ENCODE measurements around the gene GPR39.
"Not testable (repeated sequence)": the region's sequence is repeated elsewhere in the genome, so short reads cannot be mapped to it uniquely, and the experiment has no call there.

Gene GPR39

GRCh38 chr2:132391378-132391777, 25.2 kb upstream of the GPR39 start:
- H3K4me2 ChIP-seq (ENCODE audit: low read depth, low read length, poor library complexity, severe bottlenecking), result no peak overlapping the region
- H3K27ac ChIP-seq (ENCODE audit: low read depth, low read length), result no peak overlapping the region
- no peaks in the 10 kb centered on the region for H3F3A ChIP-seq (ENCODE audit: insufficient read depth)
- H3K9me3 ChIP-seq (ENCODE audit: insufficient read depth, low read length), result no peaks in the 10 kb centered on the region
- H3K27me3 ChIP-seq (ENCODE audit: low read length), result no peaks in the 10 kb centered on the region; the same call in 1 of the 2 replicates
- H3K79me2 ChIP-seq (ENCODE audit: insufficient read depth, low read length), result no peaks in the 10 kb centered on the region
- no peak overlapping the region for H3K9ac ChIP-seq (ENCODE audit: low read length)
- H4K20me1 ChIP-seq (ENCODE audit: low read depth, low read length), result no peaks in the 10 kb centered on the region
- H3K9me2 ChIP-seq (replicated peaks; ENCODE audit: insufficient read depth, low read length), result no peaks in the 10 kb centered on the region
- H3K36me3 ChIP-seq (ENCODE audit: low read length), result no peaks in the 10 kb centered on the region
- TF ChIP-seq CTCF (IDR thresholded peaks at IDR 0.05; ENCODE audit: insufficient read depth, low read length, poor library complexity, severe bottlenecking) (no peak), EZH2phosphoT487 (conservative IDR thresholded peaks at IDR 0.05; ENCODE audit: low read length) (no peak)
- no peak overlapping the region for H3K4me3 ChIP-seq (ENCODE audit: insufficient read depth, low read length, poor library complexity, severe bottlenecking)
- no peak overlapping the region for H2AFZ ChIP-seq (ENCODE audit: low read depth, low read length, severe bottlenecking)

- no peak overlapping the region for H3K27ac ChIP-seq (ENCODE audit: low read depth, low read length)
Observed at GRCh38 chr2:132392221-132392620, 24.4 kb upstream of the GPR39 start.

GRCh38 chr2:132392879-132393278, 23.7 kb upstream of the GPR39 start:
- Histone ChIP-seq H3K9me2 (replicated peaks; ENCODE audit: insufficient read depth, low read length) (no peaks in the 10 kb centered on the region), H4K20me1 (ENCODE audit: low read depth, low read length) (no peaks in the 10 kb centered on the region), H3K9me3 (ENCODE audit: insufficient read depth, low read length) (no peaks in the 10 kb centered on the region), H3K79me2 (ENCODE audit: insufficient read depth, low read length) (no peaks in the 10 kb centered on the region), H3K4me3 (ENCODE audit: insufficient read depth, low read length, poor library complexity, severe bottlenecking) (no peak overlapping the region), H3K9ac (ENCODE audit: low read length) (no peak overlapping the region), H3K36me3 (ENCODE audit: low read length) (no peaks in the 10 kb centered on the region), H3K27ac (ENCODE audit: low read depth, low read length) (no peak overlapping the region), H3K4me2 (ENCODE audit: low read depth, low read length, poor library complexity, severe bottlenecking) (no peak overlapping the region), H3K27me3 (ENCODE audit: low read length) (no peaks in the 10 kb centered on the region; the same call in 1 of the 2 replicates), H3F3A (ENCODE audit: insufficient read depth) (no peaks in the 10 kb centered on the region), H2AFZ (ENCODE audit: low read depth, low read length, severe bottlenecking) (no peak overlapping the region)
- no peak for TF ChIP-seq EZH2phosphoT487 (conservative IDR thresholded peaks at IDR 0.05; ENCODE audit: low read length)
- no peak for TF ChIP-seq CTCF (IDR thresholded peaks at IDR 0.05; ENCODE audit: insufficient read depth, low read length, poor library complexity, severe bottlenecking)

More at GRCh38 chr2:132392221-132392620, 24.4 kb upstream of the GPR39 start:
- Histone ChIP-seq H3K9me3 (ENCODE audit: insufficient read depth, low read length) (no peaks in the 10 kb centered on the region), H4K20me1 (ENCODE audit: low read depth, low read length) (no peaks in the 10 kb centered on the region), H3K9me2 (replicated peaks; ENCODE audit: insufficient read depth, low read length) (no peaks in the 10 kb centered on the region), H3K79me2 (ENCODE audit: insufficient read depth, low read length) (no peaks in the 10 kb centered on the region), H3K4me2 (ENCODE audit: low read depth, low read length, poor library complexity, severe bottlenecking) (no peak overlapping the region), H3K9ac (ENCODE audit: low read length) (no peak overlapping the region), H3K36me3 (ENCODE audit: low read length) (no peaks in the 10 kb centered on the region), H3F3A (ENCODE audit: insufficient read depth) (no peaks in the 10 kb centered on the region), H2AFZ (ENCODE audit: low read depth, low read length, severe bottlenecking) (no peak overlapping the region), H3K27me3 (ENCODE audit: low read length) (no peaks in the 10 kb centered on the region; the same call in 1 of the 2 replicates), H3K4me3 (ENCODE audit: insufficient read depth, low read length, poor library complexity, severe bottlenecking) (no peak overlapping the region)
- TF ChIP-seq EZH2phosphoT487 (conservative IDR thresholded peaks at IDR 0.05; ENCODE audit: low read length), result no peak
- no peak for TF ChIP-seq CTCF (IDR thresholded peaks at IDR 0.05; ENCODE audit: insufficient read depth, low read length, poor library complexity, severe bottlenecking)

DNA sequence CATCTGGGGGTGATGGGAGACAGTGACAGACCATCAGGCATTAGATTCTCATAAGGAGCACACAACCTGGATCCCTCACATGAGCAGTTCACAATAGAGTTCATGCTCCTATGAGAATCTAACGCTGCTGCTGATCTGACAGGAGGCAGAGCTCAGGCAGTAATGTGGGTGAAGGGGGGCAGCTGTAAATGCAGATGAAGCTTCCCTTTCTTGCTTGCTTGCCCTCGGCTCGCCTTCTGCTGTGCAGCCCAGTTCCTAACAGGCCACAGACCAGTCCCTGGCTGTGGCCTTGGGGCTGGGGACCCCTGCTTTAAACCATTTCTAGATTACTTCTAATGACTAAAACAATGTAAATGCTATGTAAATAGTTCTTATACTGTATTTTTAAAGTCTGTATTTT, 19.6 kb upstream of the GPR39 start:
- H2AFZ ChIP-seq (ENCODE audit: low read depth, low read length, severe bottlenecking); H3K4me2 ChIP-seq (ENCODE audit: low read depth, low read length, poor library complexity, severe bottlenecking); H3K27me3 ChIP-seq (ENCODE audit: low read length); H3K79me2 ChIP-seq (ENCODE audit: insufficient read depth, low read length); H3K9me2 ChIP-seq (replicated peaks; ENCODE audit: insufficient read depth, low read length); H3K9me3 ChIP-seq (ENCODE audit: insufficient read depth, low read length); H3K36me3 ChIP-seq (ENCODE audit: low read length); H3K27ac ChIP-seq (ENCODE audit: low read depth, low read length); H4K20me1 ChIP-seq (ENCODE audit: low read depth, low read length); H3K4me3 ChIP-seq (ENCODE audit: insufficient read depth, low read length, poor library complexity, severe bottlenecking); H3F3A ChIP-seq (ENCODE audit: insufficient read depth); H3K9ac ChIP-seq (ENCODE audit: low read length): not testable (repeated sequence)
